Vagina (tissue), 2 donors: Measurements from ENCODE around the gene BCR. TPM values are rescaled to one million over a fixed set of nuclear protein-coding genes. Genes with fewer than 3 reads are reported as not detected.
A peak's percentile ranks its signal among the peaks of the same experiment; 100 is the strongest.

ENCODE experiments used
- DNase-seq, 2 donors: peaks; one replicate each; pipeline ENCODE4 v3.0.0-alpha.2; 2017; ENCODE audit errors: extremely low spot score in 2 of 2
- H3K27ac ChIP-seq: fragments of 200-600 bp; sonication (generic); one replicate; pipeline ENCODE4 v1.5.1; 2019
- H3K27me3 ChIP-seq: fragments of 200-600 bp; sonication (generic); one replicate; pipeline ENCODE4 v1.5.1; 2019
- H3K36me3 ChIP-seq, 2 donors: fragments of 200-600 bp; sonication (generic); one replicate each; pipeline ENCODE4 v1.5.1; 2017 to 2019
- H3K4me1 ChIP-seq: fragments of 200-600 bp; sonication (generic); one replicate; pipeline ENCODE4 v1.5.1; 2019
- H3K4me3 ChIP-seq, 2 donors: fragments of 200-600 bp; sonication (generic); 1 replicate in 1 of 2; 2 replicates in 1 of 2; pipeline ENCODE4 v1.5.1; 2016 to 2019
- H3K9me3 ChIP-seq: fragments of 200-600 bp; sonication (generic); one replicate; pipeline ENCODE4 v1.5.1; 2019
- CTCF ChIP-seq, 3 experiments: fragments of 450-650 bp in 2 of 3; fragments of 200-600 bp in 1 of 3; sonication (generic) in 1 of 3; IDR thresholded peaks; one replicate each; pipeline ENCODE4 v1.5.1; 2017 to 2019; ENCODE audit warnings: antibody characterized with exemption in 3 of 3, mild to moderate bottlenecking in 2 of 3, moderate library complexity in 2 of 3
- POLR2A ChIP-seq, 2 donors: fragments of 450-650 bp; IDR thresholded peaks; one replicate each; pipeline ENCODE4 v1.6.1; 2017; ENCODE audit warnings: antibody characterized with exemption in 2 of 2, mild to moderate bottlenecking in 2 of 2, moderate library complexity in 2 of 2
- POLR2AphosphoS5 ChIP-seq, 2 donors: sonication (generic); formaldehyde crosslinking; IDR thresholded peaks; one replicate each; pipeline ENCODE4 v1.9.0; 2017; ENCODE audit warnings: antibody characterized with exemption in 2 of 2, mild to moderate bottlenecking in 2 of 2, low read depth in 1 of 2; ENCODE audit not compliant: insufficient read depth in 1 of 2
- intact Hi-C: fragments of 100-400 bp; cut with DNase I; formaldehyde crosslinking; loops from one replicate; pipeline ENCODE4 v1.15.1; 2023
- total RNA-seq: library from RNA; depleted of rRNA; stranded (reverse); fragments of >200 nt; gene quantifications from one replicate; pipeline ENCODE4 v1.2.3, GENCODE V29; 2016

Gene BCR
- total RNA-seq, 1 donor from 2014 or later: 52.5 TPM

- DNase-seq: no peak
- Histone ChIP-seq H3K9me3 (no peaks in the 10 kb centered on the region), H3K27ac (no peak overlapping the region), H3K36me3 (no peaks in the 10 kb centered on the region), H3K27me3 (no peaks in the 10 kb centered on the region), H3K4me1 (peaks cover 49% of the 10 kb centered on the region), H3K4me3 (no peak overlapping the region)
- intact Hi-C loops: no loop called here
- TF ChIP-seq POLR2AphosphoS5 (IDR thresholded peaks at IDR 0.05; ENCODE audit: insufficient read depth in 1 of 2, low read depth in 1 of 2) (no peak), CTCF (IDR thresholded peaks at IDR 0.05) (no peak), POLR2A (IDR thresholded peaks at IDR 0.05) (no peak)
These were observed 41.9 kb downstream of the BCR start for GRCh38 chr22:23222033-23222792.

GRCh38 chr22:23222793-23223568 lies 42.7 kb downstream of the BCR start:
- TF ChIP-seq POLR2A (IDR thresholded peaks at IDR 0.05) (no peak), CTCF (IDR thresholded peaks at IDR 0.05) (no peak), POLR2AphosphoS5 (IDR thresholded peaks at IDR 0.05; ENCODE audit: insufficient read depth in 1 of 2, low read depth in 1 of 2) (no peak)
- Histone ChIP-seq H3K4me1 (peaks cover 46% of the 10 kb centered on the region), H3K4me3 (no peak overlapping the region), H3K27me3 (no peaks in the 10 kb centered on the region), H3K27ac (no peak overlapping the region), H3K36me3 (no peaks in the 10 kb centered on the region), H3K9me3 (no peaks in the 10 kb centered on the region)
- intact Hi-C loops: no loop called here
- DNase-seq: no peak

GRCh38 chr22:23223569-23224317 lies 43.4 kb downstream of the BCR start:
- intact Hi-C loops: no loop called here
- no peak for TF ChIP-seq CTCF (IDR thresholded peaks at IDR 0.05)
- TF ChIP-seq POLR2AphosphoS5 (IDR thresholded peaks at IDR 0.05; ENCODE audit: insufficient read depth in 1 of 2, low read depth in 1 of 2): no peak
- TF ChIP-seq POLR2A (IDR thresholded peaks at IDR 0.05): no peak

GRCh38 chr22:23224846-23225245 lies 44.5 kb downstream of the BCR start:
- TF ChIP-seq POLR2A (IDR thresholded peaks at IDR 0.05) (no peak), POLR2AphosphoS5 (IDR thresholded peaks at IDR 0.05; ENCODE audit: insufficient read depth in 1 of 2, low read depth in 1 of 2) (no peak), CTCF (IDR thresholded peaks at IDR 0.05) (no peak)
- intact Hi-C loops: no loop called here
- Histone ChIP-seq H3K9me3 (peaks cover 9% of the 10 kb centered on the region), H3K27ac (peak overlapping the region; percentile 11), H3K4me3 (no peak overlapping the region), H3K27me3 (no peaks in the 10 kb centered on the region), H3K36me3 (no peaks in the 10 kb centered on the region), H3K4me1 (peaks cover 28% of the 10 kb centered on the region)
- no peak for DNase-seq

More at GRCh38 chr22:23223569-23224317, 43.4 kb downstream of the BCR start:
- Histone ChIP-seq H3K36me3 (no peaks in the 10 kb centered on the region), H3K4me3 (no peak overlapping the region), H3K27me3 (no peaks in the 10 kb centered on the region), H3K4me1 (peaks cover 39% of the 10 kb centered on the region), H3K9me3 (peaks cover 4% of the 10 kb centered on the region), H3K27ac (peak overlapping the region; percentile 11)
- no peak for DNase-seq
